Liver (tissue), 3 donors: ENCODE results near the gene TNFRSF25.

ENCODE experiments used
- CTCF ChIP-seq: fragments of 150-350 bp; IDR thresholded peaks from 2 replicates; pipeline ENCODE4 v1.5.1; 2017; ENCODE audit warnings: improper control_type of control experiment, low read depth, low read length; ENCODE audit not compliant: missing input control
- FOXA2 ChIP-seq: IDR thresholded peaks from 2 replicates; pipeline ENCODE4 v1.6.1; 2016; ENCODE audit warnings: antibody characterized with exemption
- GABPA ChIP-seq, 2 donors: IDR thresholded peaks in 1 of 2; conservative IDR thresholded peaks in 1 of 2; 2 replicates each; pipeline ENCODE4 v1.6.1; 2016; ENCODE audit warnings: antibody characterized with exemption in 2 of 2, mild to moderate bottlenecking in 1 of 2, moderate library complexity in 1 of 2
- TAF1 ChIP-seq: conservative IDR thresholded peaks from 2 replicates; pipeline ENCODE4 v1.6.1; 2016; ENCODE audit warnings: antibody characterized with exemption, mild to moderate bottlenecking
- donor health status: healthy.
- donor health status: healthy.

- TF ChIP-seq FOXA2 (no peak), GABPA (IDR thresholded peaks at IDR 0.05 in 1 of 2, conservative IDR thresholded peaks at IDR 0.05 in 1 of 2) (no peak), CTCF (no peak), TAF1 (no peak)
These were observed 32.7 kb upstream of the TNFRSF25 start for GRCh38 chr1:6498576-6499111.
